Measurements from ENCODE around the gene UNK.

DNA sequence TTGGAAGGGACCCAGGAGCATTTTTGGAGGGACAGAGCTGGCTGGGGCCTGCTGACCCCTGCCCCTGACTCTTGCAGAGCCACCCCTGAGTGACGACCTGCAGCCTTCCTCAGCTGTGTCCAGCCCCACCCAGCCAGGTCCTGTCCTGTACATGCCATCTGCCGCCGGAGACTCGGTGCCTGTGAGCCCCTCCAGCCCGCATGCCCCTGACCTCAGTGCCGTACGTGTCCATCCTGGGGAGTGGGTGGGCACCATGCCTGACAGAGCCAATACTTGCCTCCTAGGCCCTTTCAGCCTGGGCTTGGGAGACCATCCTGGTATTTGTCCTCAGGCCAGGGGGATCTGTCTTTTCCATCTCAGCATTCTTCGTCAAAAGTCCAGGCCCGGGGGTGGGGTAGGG, 32.1 kb downstream of the UNK start:
- TF ChIP-seq NFYB (CRISPR knock-in tag; conservative IDR thresholded peaks at IDR 0.05; ENCODE audit: low read depth) (no peak), JUN (CRISPR knock-in tag; IDR thresholded peaks at IDR 0.05) (no peak), CBFB (CRISPR knock-in tag; IDR thresholded peaks at IDR 0.05; ENCODE audit: low read depth) (no peak), SMAD3 (CRISPR knock-in tag; IDR thresholded peaks at IDR 0.05; ENCODE audit: borderline replicate concordance) (no peak), ATF1 (CRISPR knock-in tag; IDR thresholded peaks at IDR 0.05) (no peak), NR2C2 (CRISPR knock-in tag; IDR thresholded peaks at IDR 0.05) (no peak)
- TF ChIP-seq, protein P1, sequence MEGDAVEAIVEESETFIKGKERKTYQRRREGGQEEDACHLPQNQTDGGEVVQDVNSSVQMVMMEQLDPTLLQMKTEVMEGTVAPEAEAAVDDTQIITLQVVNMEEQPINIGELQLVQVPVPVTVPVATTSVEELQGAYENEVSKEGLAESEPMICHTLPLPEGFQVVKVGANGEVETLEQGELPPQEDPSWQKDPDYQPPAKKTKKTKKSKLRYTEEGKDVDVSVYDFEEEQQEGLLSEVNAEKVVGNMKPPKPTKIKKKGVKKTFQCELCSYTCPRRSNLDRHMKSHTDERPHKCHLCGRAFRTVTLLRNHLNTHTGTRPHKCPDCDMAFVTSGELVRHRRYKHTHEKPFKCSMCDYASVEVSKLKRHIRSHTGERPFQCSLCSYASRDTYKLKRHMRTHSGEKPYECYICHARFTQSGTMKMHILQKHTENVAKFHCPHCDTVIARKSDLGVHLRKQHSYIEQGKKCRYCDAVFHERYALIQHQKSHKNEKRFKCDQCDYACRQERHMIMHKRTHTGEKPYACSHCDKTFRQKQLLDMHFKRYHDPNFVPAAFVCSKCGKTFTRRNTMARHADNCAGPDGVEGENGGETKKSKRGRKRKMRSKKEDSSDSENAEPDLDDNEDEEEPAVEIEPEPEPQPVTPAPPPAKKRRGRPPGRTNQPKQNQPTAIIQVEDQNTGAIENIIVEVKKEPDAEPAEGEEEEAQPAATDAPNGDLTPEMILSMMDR (IDR thresholded peaks at IDR 0.05): no peak
- TF ChIP-seq, protein P2, sequence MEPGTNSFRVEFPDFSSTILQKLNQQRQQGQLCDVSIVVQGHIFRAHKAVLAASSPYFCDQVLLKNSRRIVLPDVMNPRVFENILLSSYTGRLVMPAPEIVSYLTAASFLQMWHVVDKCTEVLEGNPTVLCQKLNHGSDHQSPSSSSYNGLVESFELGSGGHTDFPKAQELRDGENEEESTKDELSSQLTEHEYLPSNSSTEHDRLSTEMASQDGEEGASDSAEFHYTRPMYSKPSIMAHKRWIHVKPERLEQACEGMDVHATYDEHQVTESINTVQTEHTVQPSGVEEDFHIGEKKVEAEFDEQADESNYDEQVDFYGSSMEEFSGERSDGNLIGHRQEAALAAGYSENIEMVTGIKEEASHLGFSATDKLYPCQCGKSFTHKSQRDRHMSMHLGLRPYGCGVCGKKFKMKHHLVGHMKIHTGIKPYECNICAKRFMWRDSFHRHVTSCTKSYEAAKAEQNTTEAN (CRISPR knock-in tag; IDR thresholded peaks at IDR 0.05): no peak
- TF ChIP-seq, protein P3, sequence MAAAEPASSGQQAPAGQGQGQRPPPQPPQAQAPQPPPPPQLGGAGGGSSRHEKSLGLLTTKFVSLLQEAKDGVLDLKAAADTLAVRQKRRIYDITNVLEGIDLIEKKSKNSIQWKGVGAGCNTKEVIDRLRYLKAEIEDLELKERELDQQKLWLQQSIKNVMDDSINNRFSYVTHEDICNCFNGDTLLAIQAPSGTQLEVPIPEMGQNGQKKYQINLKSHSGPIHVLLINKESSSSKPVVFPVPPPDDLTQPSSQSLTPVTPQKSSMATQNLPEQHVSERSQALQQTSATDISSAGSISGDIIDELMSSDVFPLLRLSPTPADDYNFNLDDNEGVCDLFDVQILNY (CRISPR knock-in tag; IDR thresholded peaks at IDR 0.05): no peak

Data from WTC11 (cell line).